IMR-90 (cell line): ENCODE results near the gene ATP5PB.

ENCODE experiments used
- BHLHE40 ChIP-seq: fragments of 150-350 bp; IDR thresholded peaks from 2 replicates; pipeline ENCODE4 v1.6.1; 2016; ENCODE audit warnings: mild to moderate bottlenecking, low read depth, low read length
- CEBPB ChIP-seq: IDR thresholded peaks from 2 replicates; pipeline ENCODE4 v1.6.1; 2012; ENCODE audit warnings: low read depth, low read length, improper control_type of control experiment
- CHD1 ChIP-seq: IDR thresholded peaks from 2 replicates; pipeline ENCODE4 v1.6.1; 2012; ENCODE audit warnings: low read depth, low read length, improper control_type of control experiment
- CTCF ChIP-seq: conservative IDR thresholded peaks from 2 replicates; pipeline ENCODE4 v1.5.1; 2012; ENCODE audit warnings: mild to moderate bottlenecking, low read depth, low read length, improper control_type of control experiment
- ELK1 ChIP-seq: fragments of 150-350 bp; IDR thresholded peaks from 2 replicates; pipeline ENCODE4 v1.6.1; 2016; ENCODE audit warnings: low read depth, mild to moderate bottlenecking, low read length, moderate library complexity, borderline replicate concordance
- MAFK ChIP-seq: IDR thresholded peaks from 2 replicates; pipeline ENCODE4 v1.6.1; 2012; ENCODE audit warnings: low read depth, low read length, improper control_type of control experiment
- MAZ ChIP-seq: IDR thresholded peaks from 2 replicates; pipeline ENCODE4 v1.6.1; 2012; ENCODE audit warnings: low read depth, mild to moderate bottlenecking, low read length, improper control_type of control experiment, moderate library complexity, borderline replicate concordance
- MXI1 ChIP-seq: IDR thresholded peaks from 2 replicates; pipeline ENCODE4 v1.6.1; 2012; ENCODE audit warnings: low read depth, mild to moderate bottlenecking, low read length, moderate library complexity, borderline replicate concordance
- NFE2L2 ChIP-seq: fragments of 150-350 bp; IDR thresholded peaks from 2 replicates; pipeline ENCODE4 v1.6.1; 2016; ENCODE audit warnings: low read depth, mild to moderate bottlenecking, low read length
- POLR2A ChIP-seq: IDR thresholded peaks from 2 replicates; pipeline ENCODE4 v1.6.1; 2012; ENCODE audit warnings: mild to moderate bottlenecking, low read depth, low read length
- RAD21 ChIP-seq: IDR thresholded peaks from 2 replicates; pipeline ENCODE4 v1.6.1; 2012; ENCODE audit warnings: low read length, improper control_type of control experiment
- RFX5 ChIP-seq: IDR thresholded peaks from 2 replicates; pipeline ENCODE4 v1.8.0; 2012; ENCODE audit warnings: low read depth, mild to moderate bottlenecking, low read length, moderate library complexity
- SMC3 ChIP-seq: fragments of 150-350 bp; IDR thresholded peaks from 2 replicates; pipeline ENCODE4 v1.6.1; 2016; ENCODE audit warnings: low read depth, mild to moderate bottlenecking, antibody characterized with exemption, low read length, moderate library complexity
- TF ChIP-seq, protein P1 (sequence below): fragments of 150-350 bp; IDR thresholded peaks from 2 replicates; pipeline ENCODE4 v1.6.1; 2017; ENCODE audit warnings: mild to moderate bottlenecking, antibody characterized with exemption, low read length, low read depth

GRCh38 chr1:111468717-111469100, 19.4 kb downstream of the ATP5PB start:
- TF ChIP-seq CEBPB, result no peak
- TF ChIP-seq NFE2L2, result no peak
- TF ChIP-seq CTCF, result no peak
- TF ChIP-seq SMC3, result no peak
- no peak for TF ChIP-seq POLR2A
- TF ChIP-seq MAZ, result no peak
- TF ChIP-seq RAD21, result no peak
- TF ChIP-seq, protein P1, sequence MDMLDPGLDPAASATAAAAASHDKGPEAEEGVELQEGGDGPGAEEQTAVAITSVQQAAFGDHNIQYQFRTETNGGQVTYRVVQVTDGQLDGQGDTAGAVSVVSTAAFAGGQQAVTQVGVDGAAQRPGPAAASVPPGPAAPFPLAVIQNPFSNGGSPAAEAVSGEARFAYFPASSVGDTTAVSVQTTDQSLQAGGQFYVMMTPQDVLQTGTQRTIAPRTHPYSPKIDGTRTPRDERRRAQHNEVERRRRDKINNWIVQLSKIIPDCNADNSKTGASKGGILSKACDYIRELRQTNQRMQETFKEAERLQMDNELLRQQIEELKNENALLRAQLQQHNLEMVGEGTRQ, result no peak
- TF ChIP-seq BHLHE40, result no peak
- no peak for TF ChIP-seq CHD1
- no peak for TF ChIP-seq MXI1
- no peak for TF ChIP-seq ELK1
- TF ChIP-seq MAFK, result no peak
- TF ChIP-seq RFX5, result no peak
